MM.1S (cell line): Measurements from ENCODE around the gene ZIM2.

Experiments used
- DNase-seq: peaks from one replicate; pipeline ENCODE4 v3.0.0-alpha.2; 2015
- H2AFZ ChIP-seq: fragments of 300-600 bp; sonication (generic); 2 replicates; pipeline ENCODE4 v1.6.0; 2016; ENCODE audit warnings: antibody characterized with exemption, low read length
- H3F3A ChIP-seq: fragments of 300-600 bp; sonication (generic); 2 replicates; pipeline ENCODE4 v1.6.1; 2016; ENCODE audit warnings: mild to moderate bottlenecking, antibody characterized with exemption, low read length, moderate library complexity, mixed read lengths; ENCODE audit not compliant: insufficient read depth
- H3K27ac ChIP-seq: fragments of 300-600 bp; sonication (generic); 2 replicates; pipeline ENCODE4 v1.5.1; 2016; ENCODE audit warnings: mild to moderate bottlenecking, low read length
- H3K27me3 ChIP-seq: fragments of 300-600 bp; sonication (generic); replicated peaks from 2 replicates; pipeline ENCODE4 v1.6.0; 2016; ENCODE audit warnings: low read length; ENCODE audit not compliant: insufficient read depth
- H3K36me3 ChIP-seq: fragments of 300-600 bp; sonication (generic); replicated peaks from 2 replicates; pipeline ENCODE4 v1.6.1; 2016; ENCODE audit warnings: mild to moderate bottlenecking, low read length, mixed read lengths; ENCODE audit not compliant: insufficient read depth
- H3K4me1 ChIP-seq: fragments of 300-600 bp; sonication (generic); 2 replicates; pipeline ENCODE4 v1.6.1; 2016; ENCODE audit warnings: low read length, mixed read lengths
- H3K4me2 ChIP-seq: fragments of 300-600 bp; sonication (generic); 2 replicates; pipeline ENCODE4 v1.6.0; 2016; ENCODE audit warnings: low read depth, low read length
- H3K4me3 ChIP-seq: fragments of 300-600 bp; sonication (generic); 2 replicates; pipeline ENCODE4 v1.5.1; 2016; ENCODE audit warnings: low read length, mixed read lengths
- H3K79me2 ChIP-seq: fragments of 300-600 bp; sonication (generic); 2 replicates; pipeline ENCODE4 v1.6.1; 2016; ENCODE audit warnings: mixed run types, low read length, mixed read lengths
- H3K9ac ChIP-seq: fragments of 300-600 bp; sonication (generic); 2 replicates; pipeline ENCODE4 v1.6.1; 2016; ENCODE audit warnings: low read length, mixed read lengths
- H3K9me2 ChIP-seq: fragments of 300-600 bp; sonication (generic); replicated peaks from 2 replicates; pipeline ENCODE4 v1.6.1; 2016; ENCODE audit warnings: mild to moderate bottlenecking, low read length, mixed read lengths; ENCODE audit not compliant: insufficient read depth
- H3K9me3 ChIP-seq: fragments of 300-600 bp; sonication (generic); replicated peaks from 2 replicates; pipeline ENCODE4 v1.6.1; 2016; ENCODE audit warnings: mild to moderate bottlenecking, low read length, mixed read lengths; ENCODE audit not compliant: insufficient read depth
- H4K20me1 ChIP-seq: fragments of 300-600 bp; sonication (generic); 2 replicates; pipeline ENCODE4 v1.6.1; 2016; ENCODE audit warnings: mild to moderate bottlenecking, low read length, moderate library complexity, mixed read lengths; ENCODE audit not compliant: insufficient read depth
- CTCF ChIP-seq: fragments of 300-600 bp; sonication (generic); IDR thresholded peaks from 2 replicates; pipeline ENCODE4 v1.5.1; 2016; ENCODE audit warnings: antibody characterized with exemption, low read length, mixed read lengths
- EZH2 ChIP-seq: fragments of 300-600 bp; sonication (generic); optimal IDR thresholded peaks from 2 replicates; pipeline ENCODE3; 2017; ENCODE audit warnings: low read depth, mild to moderate bottlenecking, antibody characterized with exemption, low read length, mixed read lengths
- EZH2phosphoT487 ChIP-seq: fragments of 300-600 bp; sonication (generic); IDR thresholded peaks from 2 replicates; pipeline ENCODE4 v1.6.1; 2018; ENCODE audit warnings: antibody characterized with exemption, low read length

ZIM2 gene

GRCh38 chr19:56834564-56835375 is 5.8 kb downstream of the ZIM2 start:
- no peaks in the 10 kb centered on the region for H3K27me3 ChIP-seq
- no peaks in the 10 kb centered on the region for H3F3A ChIP-seq
- no peak overlapping the region for H3K9ac ChIP-seq
- DNase-seq = no peak
- no peak overlapping the region for H3K4me3 ChIP-seq
- H3K4me2 ChIP-seq = no peak overlapping the region
- no peaks in the 10 kb centered on the region for H3K79me2 ChIP-seq
- H4K20me1 ChIP-seq = no peaks in the 10 kb centered on the region
- H3K9me2 ChIP-seq = no peaks in the 10 kb centered on the region
- H3K9me3 ChIP-seq = no peaks in the 10 kb centered on the region
- H3K4me1 ChIP-seq = no peaks in the 10 kb centered on the region
- no peak overlapping the region for H3K27ac ChIP-seq
- no peak for TF ChIP-seq EZH2
- TF ChIP-seq CTCF = no peak
- TF ChIP-seq EZH2phosphoT487 = no peak
- H2AFZ ChIP-seq = no peak overlapping the region
- H3K36me3 ChIP-seq = no peaks in the 10 kb centered on the region

DNA sequence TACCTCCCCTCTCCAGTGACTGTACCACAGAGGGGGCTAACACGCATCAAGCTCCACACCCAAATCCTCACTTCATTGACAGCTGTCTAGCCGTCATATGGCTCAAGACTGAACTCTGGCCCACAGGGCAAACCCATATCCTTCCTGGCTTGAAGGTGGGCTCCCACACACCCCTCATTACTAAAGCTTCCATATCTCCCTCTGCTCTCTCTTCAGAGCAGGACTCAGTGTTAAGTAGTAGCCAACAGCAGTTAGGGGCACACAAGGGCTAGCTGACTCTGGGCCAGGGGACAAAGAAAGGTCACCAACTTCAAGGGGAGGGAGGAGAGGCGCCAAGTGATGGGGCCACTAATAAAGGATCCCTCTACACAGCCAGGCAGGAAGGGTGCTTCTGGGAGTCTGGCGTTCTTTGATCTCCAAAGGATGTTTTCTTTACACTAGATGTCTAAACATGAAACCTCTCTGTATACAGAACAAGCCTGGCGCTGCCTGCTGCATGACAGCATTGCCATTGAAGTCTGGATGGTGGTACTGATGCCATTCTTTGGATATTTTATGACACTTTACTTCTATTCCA is 8.1 kb downstream of the ZIM2 start:
- Histone ChIP-seq H3K9me3 (no peaks in the 10 kb centered on the region), H2AFZ (no peak overlapping the region)

GRCh38 chr19:56831255-56831654 is 9.3 kb downstream of the ZIM2 start:
- Histone ChIP-seq H3K9me2 (no peaks in the 10 kb centered on the region), H3K27me3 (no peaks in the 10 kb centered on the region), H3K27ac (no peak overlapping the region), H3K4me3 (no peak overlapping the region), H3K9me3 (no peaks in the 10 kb centered on the region), H3K36me3 (no peaks in the 10 kb centered on the region), H2AFZ (no peak overlapping the region), H4K20me1 (no peaks in the 10 kb centered on the region), H3F3A (no peaks in the 10 kb centered on the region), H3K4me1 (no peaks in the 10 kb centered on the region), H3K4me2 (no peak overlapping the region), H3K79me2 (no peaks in the 10 kb centered on the region), H3K9ac (no peak overlapping the region)
- no peak for DNase-seq
- no peak for TF ChIP-seq CTCF
- TF ChIP-seq EZH2 = no peak
- TF ChIP-seq EZH2phosphoT487 = no peak

More for the DNA sequence above, 8.1 kb downstream of the ZIM2 start:
- no peak overlapping the region for H3K27ac ChIP-seq
- TF ChIP-seq CTCF (no peak), EZH2 (no peak), EZH2phosphoT487 (no peak)
- no peak for DNase-seq
- H3K9ac ChIP-seq = no peak overlapping the region
- H3K36me3 ChIP-seq = no peaks in the 10 kb centered on the region
- no peaks in the 10 kb centered on the region for H3K27me3 ChIP-seq
- no peaks in the 10 kb centered on the region for H3K79me2 ChIP-seq
- no peaks in the 10 kb centered on the region for H3F3A ChIP-seq
- H3K4me1 ChIP-seq = no peaks in the 10 kb centered on the region
- no peak overlapping the region for H3K4me2 ChIP-seq
- no peaks in the 10 kb centered on the region for H3K9me2 ChIP-seq
- no peaks in the 10 kb centered on the region for H4K20me1 ChIP-seq
- no peak overlapping the region for H3K4me3 ChIP-seq
